ENCODE results near the gene FCHO1.

The FCHO1 gene

GRCh38 chr19:17802137-17802858, 51.0 kb downstream of the FCHO1 start:
- H3K4me3 ChIP-seq (ENCODE audit: low read length): no peak overlapping the region
- no peak overlapping the region for H3K23ac ChIP-seq (ENCODE audit: low read length)
- no peak overlapping the region for H4K5ac ChIP-seq (ENCODE audit: low read length)
- H3K4me1 ChIP-seq (ENCODE audit: control insufficient read depth, low read depth, low read length): no peaks in the 10 kb centered on the region
- H3K27ac ChIP-seq (ENCODE audit: low read depth, low read length): no peak overlapping the region
- no peaks in the 10 kb centered on the region for H3K36me3 ChIP-seq (ENCODE audit: control insufficient read depth, insufficient read depth, low read length)
- H4K8ac ChIP-seq (ENCODE audit: low read depth, low read length): no peak overlapping the region
- no peaks in the 10 kb centered on the region for H3K79me2 ChIP-seq (ENCODE audit: control insufficient read depth, insufficient read depth, low read length)
- H2AK5ac ChIP-seq (ENCODE audit: low read length): no peak overlapping the region
- H3K4me2 ChIP-seq (ENCODE audit: low read length): no peak overlapping the region
- H2BK15ac ChIP-seq (replicated peaks; ENCODE audit: low read depth): no peak overlapping the region
- DNase-seq: no peak
- no peaks in the 10 kb centered on the region for H3K79me1 ChIP-seq (ENCODE audit: low read length)
- H3K56ac ChIP-seq (ENCODE audit: low read length): no peak overlapping the region
- H3K27me3 ChIP-seq (ENCODE audit: insufficient read depth, low read length, poor library complexity): no peaks in the 10 kb centered on the region
- H2BK5ac ChIP-seq (ENCODE audit: low read length): no peak overlapping the region
- H3K18ac ChIP-seq (ENCODE audit: low read length): no peak overlapping the region
- H2BK120ac ChIP-seq (ENCODE audit: low read depth, low read length): no peak overlapping the region
- H3K4ac ChIP-seq (ENCODE audit: low read depth, low read length): no peak overlapping the region
- H3K9ac ChIP-seq (ENCODE audit: low read length): no peak overlapping the region
- no CpG with 5 or more reads among the region's 12 CpGs for WGBS (ENCODE audit: extremely low coverage, insufficient coverage, low lambda C conversion rate)

- Histone ChIP-seq H3K4ac (ENCODE audit: low read depth, low read length) (no peak overlapping the region), H2BK120ac (ENCODE audit: low read depth, low read length) (no peak overlapping the region), H3K9ac (ENCODE audit: low read length) (no peak overlapping the region), H3K56ac (ENCODE audit: low read length) (no peak overlapping the region), H3K18ac (ENCODE audit: low read length) (no peak overlapping the region), H3K79me1 (ENCODE audit: low read length) (no peaks in the 10 kb centered on the region), H4K8ac (ENCODE audit: low read depth, low read length) (no peak overlapping the region), H2AK5ac (ENCODE audit: low read length) (no peak overlapping the region), H3K4me2 (ENCODE audit: low read length) (no peak overlapping the region), H3K4me3 (ENCODE audit: low read length) (no peak overlapping the region), H4K5ac (ENCODE audit: low read length) (no peak overlapping the region), H3K79me2 (ENCODE audit: control insufficient read depth, insufficient read depth, low read length) (no peaks in the 10 kb centered on the region), H3K27ac (ENCODE audit: low read depth, low read length) (no peak overlapping the region), H3K36me3 (ENCODE audit: control insufficient read depth, insufficient read depth, low read length) (no peaks in the 10 kb centered on the region), H3K27me3 (ENCODE audit: insufficient read depth, low read length, poor library complexity) (no peaks in the 10 kb centered on the region), H2BK15ac (replicated peaks; ENCODE audit: low read depth) (no peak overlapping the region), H3K4me1 (ENCODE audit: control insufficient read depth, low read depth, low read length) (no peaks in the 10 kb centered on the region), H2BK5ac (ENCODE audit: low read length) (no peak overlapping the region), H3K23ac (ENCODE audit: low read length) (no peak overlapping the region)
- no CpG with 5 or more reads among the region's 14 CpGs for WGBS (ENCODE audit: extremely low coverage, insufficient coverage, low lambda C conversion rate)
- no peak for DNase-seq
Observed at GRCh38 chr19:17803264-17803896, 52.1 kb downstream of the FCHO1 start.

- H3K23ac ChIP-seq (ENCODE audit: low read length): no peak overlapping the region
- H3K9ac ChIP-seq (ENCODE audit: low read length): no peak overlapping the region
- H4K8ac ChIP-seq (ENCODE audit: low read depth, low read length): no peak overlapping the region
- no peak overlapping the region for H3K4ac ChIP-seq (ENCODE audit: low read depth, low read length)
- H2BK5ac ChIP-seq (ENCODE audit: low read length): no peak overlapping the region
- H3K4me1 ChIP-seq (ENCODE audit: control insufficient read depth, low read depth, low read length): no peaks in the 10 kb centered on the region
- H4K5ac ChIP-seq (ENCODE audit: low read length): no peak overlapping the region
- no peaks in the 10 kb centered on the region for H3K79me1 ChIP-seq (ENCODE audit: low read length)
- H3K36me3 ChIP-seq (ENCODE audit: control insufficient read depth, insufficient read depth, low read length): no peaks in the 10 kb centered on the region
- H3K56ac ChIP-seq (ENCODE audit: low read length): no peak overlapping the region
- no peak overlapping the region for H2BK120ac ChIP-seq (ENCODE audit: low read depth, low read length)
- no peak overlapping the region for H2BK15ac ChIP-seq (replicated peaks; ENCODE audit: low read depth)
- no peaks in the 10 kb centered on the region for H3K27me3 ChIP-seq (ENCODE audit: insufficient read depth, low read length, poor library complexity)
- H3K4me3 ChIP-seq (ENCODE audit: low read length): no peak overlapping the region
- no peaks in the 10 kb centered on the region for H3K79me2 ChIP-seq (ENCODE audit: control insufficient read depth, insufficient read depth, low read length)
- no peak overlapping the region for H3K4me2 ChIP-seq (ENCODE audit: low read length)
- no CpG with 5 or more reads among the region's 4 CpGs for WGBS (ENCODE audit: extremely low coverage, insufficient coverage, low lambda C conversion rate)
- no peak overlapping the region for H3K27ac ChIP-seq (ENCODE audit: low read depth, low read length)
- no peak overlapping the region for H3K18ac ChIP-seq (ENCODE audit: low read length)
- no peak for DNase-seq
- no peak overlapping the region for H2AK5ac ChIP-seq (ENCODE audit: low read length)
Observed at GRCh38 chr19:17805427-17805826, 54.1 kb downstream of the FCHO1 start.

GRCh38 chr19:17806945-17807344, 55.7 kb downstream of the FCHO1 start:
- no peak for DNase-seq
- Histone ChIP-seq H3K18ac (ENCODE audit: low read length) (no peak overlapping the region), H4K8ac (ENCODE audit: low read depth, low read length) (no peak overlapping the region), H4K5ac (ENCODE audit: low read length) (no peak overlapping the region), H3K4me2 (ENCODE audit: low read length) (no peak overlapping the region), H3K23ac (ENCODE audit: low read length) (no peak overlapping the region), H3K27me3 (ENCODE audit: insufficient read depth, low read length, poor library complexity) (no peaks in the 10 kb centered on the region), H3K36me3 (ENCODE audit: control insufficient read depth, insufficient read depth, low read length) (no peaks in the 10 kb centered on the region), H2BK120ac (ENCODE audit: low read depth, low read length) (no peak overlapping the region), H3K4me1 (ENCODE audit: control insufficient read depth, low read depth, low read length) (no peaks in the 10 kb centered on the region), H3K4me3 (ENCODE audit: low read length) (no peak overlapping the region), H3K79me1 (ENCODE audit: low read length) (no peaks in the 10 kb centered on the region), H2BK5ac (ENCODE audit: low read length) (no peak overlapping the region), H2BK15ac (replicated peaks; ENCODE audit: low read depth) (no peak overlapping the region), H3K4ac (ENCODE audit: low read depth, low read length) (no peak overlapping the region), H3K56ac (ENCODE audit: low read length) (no peak overlapping the region), H3K79me2 (ENCODE audit: control insufficient read depth, insufficient read depth, low read length) (no peaks in the 10 kb centered on the region), H3K9ac (ENCODE audit: low read length) (no peak overlapping the region), H2AK5ac (ENCODE audit: low read length) (no peak overlapping the region), H3K27ac (ENCODE audit: low read depth, low read length) (no peak overlapping the region)
- WGBS (ENCODE audit: extremely low coverage, insufficient coverage, low lambda C conversion rate): no CpG with 5 or more reads among the region's 3 CpGs

- H3K23ac ChIP-seq (ENCODE audit: low read length): no peak overlapping the region
- no peak overlapping the region for H4K8ac ChIP-seq (ENCODE audit: low read depth, low read length)
- H2BK5ac ChIP-seq (ENCODE audit: low read length): no peak overlapping the region
- no peak overlapping the region for H3K18ac ChIP-seq (ENCODE audit: low read length)
- no peaks in the 10 kb centered on the region for H3K79me2 ChIP-seq (ENCODE audit: control insufficient read depth, insufficient read depth, low read length)
- H3K79me1 ChIP-seq (ENCODE audit: low read length): no peaks in the 10 kb centered on the region
- H2BK120ac ChIP-seq (ENCODE audit: low read depth, low read length): no peak overlapping the region
- no peaks in the 10 kb centered on the region for H3K27me3 ChIP-seq (ENCODE audit: insufficient read depth, low read length, poor library complexity)
- no peak overlapping the region for H3K4ac ChIP-seq (ENCODE audit: low read depth, low read length)
- no peak for DNase-seq
- no peak overlapping the region for H3K9ac ChIP-seq (ENCODE audit: low read length)
- H3K36me3 ChIP-seq (ENCODE audit: control insufficient read depth, insufficient read depth, low read length): no peaks in the 10 kb centered on the region
- H3K27ac ChIP-seq (ENCODE audit: low read depth, low read length): no peak overlapping the region
- H2AK5ac ChIP-seq (ENCODE audit: low read length): no peak overlapping the region
- no peak overlapping the region for H3K4me2 ChIP-seq (ENCODE audit: low read length)
- H3K4me1 ChIP-seq (ENCODE audit: control insufficient read depth, low read depth, low read length): no peaks in the 10 kb centered on the region
- no peak overlapping the region for H2BK15ac ChIP-seq (replicated peaks; ENCODE audit: low read depth)
- H4K5ac ChIP-seq (ENCODE audit: low read length): no peak overlapping the region
- H3K4me3 ChIP-seq (ENCODE audit: low read length): no peak overlapping the region
- no peak overlapping the region for H3K56ac ChIP-seq (ENCODE audit: low read length)
- no CpG with 5 or more reads among the region's 38 CpGs for WGBS (ENCODE audit: extremely low coverage, insufficient coverage, low lambda C conversion rate)
Observed at GRCh38 chr19:17807731-17808316, 56.5 kb downstream of the FCHO1 start.

Measured in mesendoderm (in vitro differentiated cells).